CD4-positive, alpha-beta T cell treated with Interleukin-6 at 100 ng/mL for 8 hours (primary cell): ENCODE measurements around the gene GJC2.
A peak's percentile ranks its signal among the peaks of the same experiment; 100 is the strongest.
"Not testable (repeated sequence)": the region's sequence is repeated elsewhere in the genome, so short reads cannot be mapped to it uniquely, and the experiment has no call there.

Source experiments
- DNase-seq: peaks from one replicate; pipeline ENCODE4 v3.0.0-alpha.2; 2020; ENCODE audit warnings: mixed read lengths, low spot score

The GJC2 gene

DNA sequence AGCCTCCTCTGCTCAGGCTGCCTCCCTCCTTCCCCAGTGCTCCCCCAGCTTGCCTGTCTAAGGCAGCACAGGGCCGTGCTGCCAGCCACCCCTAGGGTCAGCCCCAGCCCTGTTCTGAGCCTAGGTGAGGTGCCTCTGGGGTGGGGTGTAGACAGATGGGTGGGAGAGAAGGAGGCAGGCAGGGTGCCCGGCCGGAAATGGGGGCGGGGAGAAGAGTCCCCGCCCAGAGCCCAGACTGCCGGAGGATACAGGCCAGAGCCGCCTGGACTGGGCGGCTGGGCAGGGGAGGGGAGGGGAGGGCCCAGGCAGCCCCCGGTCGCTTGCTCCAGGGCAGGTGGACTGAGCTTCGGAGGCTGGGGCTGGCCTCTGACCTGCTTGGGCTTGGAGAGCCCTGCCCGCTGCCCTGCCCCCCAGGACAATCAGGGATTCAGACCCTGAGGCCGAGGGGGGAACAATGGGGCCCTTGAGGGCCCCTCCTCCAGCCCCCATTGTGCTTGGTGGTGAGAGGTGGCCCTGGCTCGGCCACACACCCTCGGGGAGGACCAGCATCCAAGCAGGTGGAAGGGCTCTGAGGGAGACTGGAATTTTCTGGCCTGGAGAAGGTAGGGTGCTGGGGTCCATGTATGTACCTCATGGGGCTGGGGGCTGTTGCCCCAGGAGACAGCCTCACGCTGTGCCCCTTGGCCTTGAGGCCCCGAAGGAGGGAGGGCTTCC, at the start of gene GJC2:
TSS of gene GJC2 (plus strand) at position 525 of the 714 bp plus-strand sequence. CDS start 7,829 bp downstream, outside the sequence.
- no peak for DNase-seq

- no peak for DNase-seq
These were observed 48.7 kb upstream of the GJC2 start for GRCh38 chr1:228100822-228101613.

- DNase-seq: no peak
These were observed 48.1 kb upstream of the GJC2 start for GRCh38 chr1:228101614-228101993.

DNA sequence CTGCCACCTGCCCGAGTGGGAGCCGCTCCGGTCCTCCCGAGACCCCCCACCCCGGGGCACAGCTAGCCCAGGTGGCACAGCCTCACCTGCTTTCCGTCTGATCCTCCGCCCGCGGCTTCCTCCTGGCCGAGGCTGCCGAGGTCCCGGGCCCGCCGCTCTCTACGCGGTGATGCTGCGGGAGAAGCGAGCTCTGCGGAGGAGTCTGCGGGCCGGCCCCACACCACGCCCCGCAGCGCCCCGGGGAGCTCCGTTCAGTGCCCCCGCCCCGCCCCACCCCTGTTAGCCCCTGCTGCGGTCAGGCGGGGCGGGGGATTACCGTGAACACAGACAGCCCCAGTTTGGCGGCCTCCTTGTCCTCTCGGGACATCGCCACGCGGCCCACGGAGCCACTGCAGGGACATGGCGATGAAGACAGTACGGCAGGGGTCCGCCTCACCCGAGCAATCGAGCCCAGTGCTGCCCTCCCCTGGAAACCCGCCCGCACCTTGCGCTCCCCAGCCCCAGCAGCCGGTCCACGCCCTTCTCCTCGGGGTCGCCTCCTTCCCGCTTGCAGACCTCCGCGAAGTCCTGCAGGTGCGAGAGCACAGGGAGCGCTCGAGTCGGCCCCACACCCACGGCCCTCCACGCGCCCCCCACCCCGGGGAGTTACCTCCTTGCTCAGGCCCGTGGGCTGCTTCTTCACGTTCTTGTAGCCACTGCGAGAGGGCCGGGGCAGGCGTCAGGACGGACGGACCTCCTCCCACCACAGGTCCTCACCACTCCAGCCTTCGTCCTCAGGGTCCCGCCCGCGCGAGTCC, 47.5 kb upstream of the GJC2 start:
- peak; percentile 38 for DNase-seq

DNA sequence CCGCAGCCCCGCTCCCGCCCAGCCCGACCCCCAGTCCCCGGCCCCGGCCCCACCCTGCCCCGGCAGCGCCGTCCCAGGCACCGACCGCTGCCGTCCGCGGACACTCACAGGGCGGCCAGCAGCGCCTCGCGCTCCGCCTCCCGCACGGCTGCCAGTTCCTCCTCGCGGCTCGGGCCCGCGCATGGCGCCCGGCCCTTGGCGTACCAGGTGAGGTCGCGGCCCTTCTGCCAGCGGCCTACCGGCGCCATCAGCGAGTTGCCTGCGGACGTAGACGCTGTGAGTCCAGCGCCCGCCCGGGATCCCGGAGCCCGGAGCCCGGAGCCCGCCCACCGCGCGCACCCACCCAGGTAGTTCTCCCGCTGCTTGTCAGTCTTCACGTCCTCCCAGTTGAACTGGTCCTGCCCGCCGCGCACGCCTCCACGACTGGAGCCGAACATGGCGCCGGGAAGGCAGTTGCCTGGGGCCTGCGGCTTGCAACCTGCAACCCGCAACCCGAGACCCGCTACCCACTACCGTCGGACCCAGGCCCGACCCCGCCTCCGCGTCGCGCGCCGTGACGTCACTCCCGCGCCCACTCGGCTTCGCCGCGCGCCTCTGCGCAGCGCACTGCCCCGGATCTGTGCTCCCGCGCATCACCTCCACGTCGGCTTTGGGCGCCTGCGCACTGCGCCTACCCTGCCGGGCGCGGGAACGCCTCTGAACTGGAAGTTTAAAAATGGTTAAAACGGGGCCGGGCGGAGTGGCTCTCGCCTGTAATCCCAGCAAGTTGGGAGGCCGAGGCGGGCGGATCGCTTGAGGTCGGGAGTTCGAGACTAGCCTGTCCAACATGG, 46.7 kb upstream of the GJC2 start, which contains the start of gene C1orf35:
TSS of gene C1orf35 (minus strand) at position 535 of the 830 bp plus-strand sequence. CDS start at position 437, 98 bp downstream.
- peak; percentile 93 for DNase-seq

DNA sequence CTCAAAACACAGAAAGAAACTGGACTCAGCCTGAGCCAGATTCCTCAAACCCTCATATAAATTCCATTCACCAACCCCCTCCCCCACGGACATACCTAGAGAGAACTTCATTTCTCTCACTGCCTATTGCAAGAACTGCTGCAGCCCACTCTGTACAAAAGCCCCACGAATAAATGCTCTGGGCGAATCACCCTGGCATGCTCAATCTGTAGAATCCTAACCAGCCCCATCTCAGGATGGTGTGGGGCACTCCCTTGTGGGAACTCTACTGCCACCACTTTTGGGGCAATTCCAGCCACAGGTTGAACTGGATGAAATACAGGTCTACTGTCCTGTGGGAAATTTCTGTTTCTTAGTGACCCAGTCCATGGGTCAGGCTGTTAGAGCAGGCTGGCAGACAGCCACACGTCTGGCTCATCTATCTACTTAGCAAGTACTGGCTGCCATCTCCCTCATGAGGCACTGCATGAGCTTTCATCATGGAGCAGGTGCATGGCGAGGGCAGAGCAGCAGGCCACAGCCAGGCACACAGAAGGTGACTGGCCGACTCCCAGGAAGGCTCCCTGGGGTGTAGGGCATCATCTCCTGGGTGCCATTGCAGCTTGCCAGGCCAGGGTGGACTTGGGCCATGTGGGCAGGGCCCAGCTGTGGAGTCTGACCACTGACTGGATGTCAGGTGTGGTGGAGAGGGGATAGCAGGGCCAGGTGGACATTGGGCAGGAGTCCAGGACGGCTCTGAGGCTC, 45.0 kb upstream of the GJC2 start:
- DNase-seq: no peak

DNA sequence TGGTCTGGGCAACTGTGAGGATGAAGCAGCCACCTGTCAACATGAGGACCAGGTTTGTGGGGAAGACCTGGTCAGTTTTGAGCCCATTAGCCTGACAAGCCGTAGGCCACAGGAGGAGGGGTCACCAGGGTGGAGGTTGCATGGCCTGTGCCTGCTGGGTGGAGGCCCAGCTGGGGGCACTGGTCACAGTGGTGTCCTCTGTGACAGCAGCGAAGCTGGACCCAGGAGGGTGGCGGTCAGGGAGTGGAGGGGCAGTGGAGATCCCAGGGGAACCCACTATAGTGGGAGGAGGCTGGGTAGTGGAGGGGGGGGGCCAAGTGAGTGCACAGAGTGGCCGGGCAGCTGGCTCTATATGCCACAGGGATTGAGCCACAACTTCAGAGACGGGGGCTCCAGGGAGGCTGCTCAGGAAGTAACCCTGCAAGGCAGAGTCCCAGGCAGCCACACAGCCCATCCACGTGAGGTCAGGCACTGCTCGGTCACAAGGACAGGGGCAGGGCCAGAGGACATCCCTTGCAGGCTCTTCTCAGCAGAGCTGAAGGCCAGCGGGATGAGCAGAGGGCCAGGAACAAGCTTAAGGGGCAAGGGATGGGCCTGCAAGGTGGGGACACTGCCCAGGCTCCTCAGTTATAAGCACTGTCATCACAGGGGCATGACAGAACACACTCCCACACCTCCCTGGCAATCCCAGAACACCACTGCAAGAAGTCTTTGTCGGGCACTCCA, 44.3 kb upstream of the GJC2 start:
- no peak for DNase-seq

- DNase-seq: no peak
These were observed 43.5 kb upstream of the GJC2 start for GRCh38 chr1:228105996-228106799.

DNA sequence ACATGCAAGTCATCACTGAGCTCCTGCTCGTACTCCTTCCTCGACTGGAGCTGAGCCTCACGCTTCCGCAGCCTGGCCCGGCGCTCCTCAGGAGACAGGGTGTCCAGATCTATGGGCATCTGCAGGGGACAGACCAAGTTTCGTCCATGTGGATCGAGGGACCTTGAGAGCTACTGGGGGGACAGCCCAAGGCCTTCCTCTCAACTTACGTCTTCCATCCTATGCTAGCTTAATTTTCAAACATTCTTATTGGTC, 43.0 kb upstream of the GJC2 start:
- DNase-seq: no peak

GRCh38 chr1:228107636-228108035, 42.1 kb upstream of the GJC2 start:
- DNase-seq: no peak

DNA sequence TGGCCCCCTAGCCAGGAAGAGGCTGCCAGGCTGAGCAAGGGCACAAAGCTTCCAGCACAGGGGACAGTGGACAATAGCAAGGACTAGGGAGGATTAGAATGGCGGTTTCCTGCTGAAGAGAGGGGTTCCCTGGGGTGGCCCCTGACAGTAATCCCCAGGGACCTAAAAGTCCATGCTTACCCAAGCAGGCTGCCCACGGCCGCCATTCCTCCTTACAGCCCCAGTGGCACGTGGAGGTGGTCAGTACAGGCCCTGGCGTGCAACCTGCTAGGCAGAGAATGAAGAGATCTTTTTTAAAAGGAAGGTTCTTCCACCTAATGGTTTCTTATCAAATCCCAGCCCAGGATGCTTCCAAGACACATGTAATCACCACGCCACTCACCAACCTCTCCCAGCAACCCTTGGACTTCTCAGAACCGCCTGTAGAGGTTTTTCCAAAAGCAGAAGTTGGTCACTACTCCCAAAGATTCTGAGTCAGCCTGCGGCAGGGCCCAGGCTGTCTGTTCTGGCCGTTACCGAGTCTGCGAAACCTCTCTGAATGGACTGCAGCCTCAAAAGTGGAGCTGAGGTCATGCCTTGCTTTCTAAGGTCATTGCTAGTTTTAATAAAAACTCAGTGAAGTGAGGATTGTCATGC, 41.6 kb upstream of the GJC2 start:
- no peak for DNase-seq

DNA sequence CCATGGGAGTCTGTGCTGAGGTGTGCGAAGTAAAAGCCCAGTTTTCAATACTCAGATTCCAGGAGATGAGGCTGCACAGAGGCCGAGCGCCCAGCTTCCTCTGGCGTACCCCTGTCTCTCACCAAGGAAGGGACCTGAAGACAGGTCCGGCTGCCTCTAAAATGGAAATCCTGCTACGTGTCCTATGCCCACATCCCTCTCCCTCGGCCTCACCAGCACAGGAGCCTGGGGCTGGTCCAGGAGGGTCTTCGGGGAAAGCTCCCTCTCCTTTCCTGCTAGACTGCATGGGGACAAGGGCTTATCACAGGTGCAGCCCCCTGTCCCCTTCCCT, 41.0 kb upstream of the GJC2 start:
- DNase-seq: no peak

DNA sequence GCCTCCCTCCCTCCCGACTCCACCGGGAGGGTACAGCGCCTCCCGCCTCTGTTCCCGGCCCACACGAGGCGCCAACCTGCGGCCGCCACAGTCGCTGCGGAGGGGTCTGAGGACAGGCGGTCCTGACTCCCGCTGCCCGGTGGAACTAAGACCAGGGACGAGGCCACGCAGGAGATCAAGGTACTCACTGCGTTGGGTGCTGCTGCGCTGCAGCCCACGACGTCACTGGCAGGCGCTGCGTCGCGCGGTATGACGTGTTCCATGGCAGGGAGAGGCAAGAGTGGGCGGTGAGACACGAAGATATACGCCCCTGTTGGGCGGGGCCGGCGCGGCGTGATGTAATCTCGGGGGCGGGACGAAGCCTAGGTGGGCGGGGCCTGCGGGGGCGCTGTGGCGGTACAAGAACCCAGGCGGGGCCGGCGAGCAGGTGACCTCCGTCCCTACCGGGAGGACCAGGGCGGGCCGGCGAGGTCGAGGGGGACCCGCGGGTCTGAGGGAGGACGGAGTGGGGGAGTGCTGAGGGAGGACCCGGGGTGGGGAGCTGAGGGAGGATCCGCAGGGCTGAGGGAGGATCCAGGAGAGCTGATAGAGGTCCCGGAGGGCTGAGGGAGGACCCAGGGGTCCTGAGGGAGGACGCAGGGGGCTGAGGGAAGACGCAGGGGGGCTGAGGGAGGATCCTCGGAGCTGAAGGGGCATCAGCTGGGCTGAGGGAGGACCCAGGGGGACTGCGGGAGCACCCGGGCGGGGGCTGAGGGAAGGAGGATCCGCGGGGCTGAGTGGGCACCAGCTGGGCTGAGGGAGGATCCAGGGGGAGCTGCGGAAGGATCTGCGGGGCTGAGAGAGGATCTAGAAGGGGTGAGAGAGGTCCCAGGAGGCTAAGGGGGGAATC, 40.4 kb upstream of the GJC2 start, which contains the start of gene MRPL55:
TSS of gene MRPL55 (minus strand) at position 227 of the 889 bp plus-strand sequence. CDS start 1,039 bp downstream, outside the sequence.
- DNase-seq: peak; percentile 97

GRCh38 chr1:228109962-228110488, 39.7 kb upstream of the GJC2 start:
- DNase-seq: no peak

- DNase-seq: no peak
These were observed 39.2 kb upstream of the GJC2 start for GRCh38 chr1:228110556-228110955.

GRCh38 chr1:228111315-228111714, 38.4 kb upstream of the GJC2 start:
- DNase-seq: not testable (repeated sequence)

DNA sequence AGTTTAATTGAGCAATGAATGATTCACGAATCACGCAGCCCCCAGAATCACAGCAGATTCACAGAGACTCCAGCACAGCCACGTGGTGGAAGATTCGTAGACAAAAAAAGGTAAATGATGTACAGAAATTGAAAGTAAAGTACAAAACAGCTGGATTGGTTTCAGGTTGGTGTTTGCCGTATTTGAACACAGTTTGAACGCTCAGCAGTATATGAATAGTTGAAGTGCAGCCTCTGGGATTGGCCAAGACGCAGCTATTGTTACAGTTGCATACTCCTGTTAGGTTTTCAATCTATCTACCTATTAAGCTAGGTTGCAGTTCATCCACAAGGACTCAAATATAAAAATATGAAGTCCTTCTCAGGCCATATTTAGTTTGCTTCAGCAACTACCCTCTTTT, 37.6 kb upstream of the GJC2 start:
- DNase-seq: no peak

GRCh38 chr1:228112617-228113016, 37.1 kb upstream of the GJC2 start:
- DNase-seq: no peak
